Fibroblast of pulmonary artery (primary cell): ENCODE results near the gene CTNNA2.
A peak's percentile ranks its signal among the peaks of the same experiment; 100 is the strongest.

ENCODE experiments used
- DNase-seq: peaks from one replicate; pipeline ENCODE4 v3.0.0-alpha.2; 2010; ENCODE audit warnings: low read depth
- H3K4me3 ChIP-seq: replicated peaks from 2 replicates; pipeline ENCODE4 v1.5.1; 2011; ENCODE audit warnings: low read depth, mild to moderate bottlenecking, control low read depth, low read length, moderate library complexity
- CTCF ChIP-seq: IDR thresholded peaks from 2 replicates; pipeline ENCODE4 v1.5.1; 2011; ENCODE audit warnings: mild to moderate bottlenecking, control low read depth, low read length, inconsistent platforms; ENCODE audit errors: missing control alignments

CTNNA2 gene

DNA sequence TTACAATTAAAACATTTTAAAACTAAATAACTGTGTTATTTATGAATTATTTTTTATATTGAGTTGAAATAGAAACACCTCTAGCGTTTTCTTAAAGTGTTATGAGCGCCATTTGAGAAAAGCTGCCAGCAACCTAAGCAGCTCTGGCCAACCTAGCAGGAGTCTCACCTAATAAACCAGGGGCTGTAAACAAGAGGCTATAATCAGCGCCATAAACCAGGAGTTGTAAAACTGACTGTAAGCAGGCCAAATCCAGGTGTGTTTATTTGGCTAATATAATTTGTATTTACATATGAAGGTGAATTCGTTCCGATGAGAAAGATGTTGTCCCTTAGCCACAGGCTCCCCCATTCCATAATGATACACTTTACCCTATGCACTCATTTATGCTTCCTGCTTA is 757.0 kb downstream of the CTNNA2 start:
- TF ChIP-seq CTCF: no peak
- DNase-seq: no peak

DNA sequence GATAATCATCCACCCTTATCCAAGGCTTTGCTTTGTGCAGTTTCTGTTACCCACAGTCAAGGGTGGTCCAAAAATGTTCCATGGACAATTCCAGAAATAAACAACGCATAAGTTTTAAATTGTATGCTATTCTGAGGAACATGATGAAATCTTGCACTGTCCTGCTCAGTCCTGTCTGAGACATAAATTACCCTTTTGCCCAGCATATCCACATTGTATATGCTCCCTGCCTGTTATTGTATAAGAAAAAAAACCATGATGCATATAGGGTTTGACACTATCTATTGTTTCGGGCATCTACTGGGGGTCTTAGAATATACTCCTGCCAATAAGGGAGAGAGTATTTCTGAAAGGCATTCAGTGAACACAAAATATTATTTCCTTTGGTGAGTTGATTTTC is 767.7 kb downstream of the CTNNA2 start:
- no peak for DNase-seq
- H3K4me3 ChIP-seq: no peak overlapping the region
- no peak for TF ChIP-seq CTCF

More for the DNA sequence above, 757.0 kb downstream of the CTNNA2 start:
- no peak overlapping the region for H3K4me3 ChIP-seq

DNA sequence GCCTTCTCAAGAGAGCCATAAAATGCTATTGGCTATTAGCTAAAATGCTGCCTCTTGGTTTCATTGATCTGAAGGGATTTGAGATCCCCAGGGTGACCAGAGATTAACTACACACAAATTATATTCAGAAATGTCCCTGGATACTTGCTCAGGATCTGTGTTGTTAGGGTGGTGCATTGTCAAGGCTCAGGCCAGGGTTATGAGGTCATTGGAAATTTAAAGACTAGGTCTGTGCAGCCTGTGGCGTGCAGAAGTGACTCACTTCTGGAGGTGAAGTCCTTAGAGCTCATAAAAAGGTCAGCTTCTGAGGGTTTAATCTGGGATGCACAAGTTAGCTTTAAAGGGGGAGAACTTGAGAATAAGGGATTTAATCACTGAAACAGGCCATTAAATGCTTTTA is 768.2 kb downstream of the CTNNA2 start:
- DNase-seq: no peak
- no peak overlapping the region for H3K4me3 ChIP-seq
- no peak for TF ChIP-seq CTCF

DNA sequence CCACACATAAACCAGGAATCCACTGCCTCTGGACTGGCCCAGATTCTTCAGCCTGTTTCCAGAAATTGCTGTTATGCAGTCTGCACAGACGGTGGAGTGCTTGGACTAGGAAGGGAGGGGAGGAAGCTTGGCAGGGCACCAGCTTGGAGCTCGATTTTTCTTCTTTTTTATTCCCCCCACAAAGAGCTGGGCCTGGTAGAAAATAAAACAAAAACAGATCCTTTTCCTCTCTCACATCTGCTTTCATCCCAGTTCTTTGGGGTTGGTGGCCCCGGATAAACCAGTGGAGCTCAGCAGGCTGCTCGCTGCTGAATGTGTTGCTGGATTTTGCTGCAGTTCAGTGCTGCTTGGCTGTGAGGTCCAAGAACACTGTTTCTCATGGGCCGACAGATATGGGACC is 775.7 kb downstream of the CTNNA2 start:
- TF ChIP-seq CTCF: peak; percentile 9
- peak; percentile 8 for DNase-seq
- no peak overlapping the region for H3K4me3 ChIP-seq

DNA sequence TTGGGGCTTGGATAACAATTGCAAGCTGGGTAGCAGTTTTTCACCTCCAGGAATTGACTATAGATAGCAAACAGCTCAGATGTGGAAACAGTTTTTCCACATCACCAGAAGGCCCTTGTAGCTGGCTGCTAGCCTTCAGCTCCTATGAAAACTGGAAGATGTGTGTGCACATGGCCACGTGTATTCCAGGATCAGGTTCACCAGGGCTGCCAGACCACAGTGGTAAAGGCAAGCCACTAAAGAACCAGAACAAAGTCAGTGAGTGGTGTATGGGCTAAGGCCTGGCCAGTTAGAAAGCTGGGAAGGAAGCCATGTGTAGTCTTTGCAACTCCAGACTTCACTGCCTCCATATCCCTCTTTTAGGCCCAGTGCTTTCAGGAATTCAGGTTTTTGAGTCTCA is 778.8 kb downstream of the CTNNA2 start:
- no peak for DNase-seq
- H3K4me3 ChIP-seq: no peak overlapping the region
- TF ChIP-seq CTCF: no peak

- TF ChIP-seq CTCF: no peak
- DNase-seq: no peak
Measured at GRCh38 chr2:80292474-80292873, 779.6 kb downstream of the CTNNA2 start.

GRCh38 chr2:80293039-80293438 is 780.2 kb downstream of the CTNNA2 start:
- no peak for DNase-seq
- H3K4me3 ChIP-seq: no peak overlapping the region
- TF ChIP-seq CTCF: no peak

More at GRCh38 chr2:80292474-80292873, 779.6 kb downstream of the CTNNA2 start:
- H3K4me3 ChIP-seq: no peak overlapping the region
